DMS 273 (cell line): ENCODE measurements around the gene FRMD1.
A peak's percentile ranks its signal among the peaks of the same experiment; 100 is the strongest.

Source experiments
- DNase-seq: peaks from one replicate; lab custom pipeline; 2025; ENCODE audit not compliant: unreplicated experiment; lab: John Stamatoyannopoulos, UW

The FRMD1 gene

DNA sequence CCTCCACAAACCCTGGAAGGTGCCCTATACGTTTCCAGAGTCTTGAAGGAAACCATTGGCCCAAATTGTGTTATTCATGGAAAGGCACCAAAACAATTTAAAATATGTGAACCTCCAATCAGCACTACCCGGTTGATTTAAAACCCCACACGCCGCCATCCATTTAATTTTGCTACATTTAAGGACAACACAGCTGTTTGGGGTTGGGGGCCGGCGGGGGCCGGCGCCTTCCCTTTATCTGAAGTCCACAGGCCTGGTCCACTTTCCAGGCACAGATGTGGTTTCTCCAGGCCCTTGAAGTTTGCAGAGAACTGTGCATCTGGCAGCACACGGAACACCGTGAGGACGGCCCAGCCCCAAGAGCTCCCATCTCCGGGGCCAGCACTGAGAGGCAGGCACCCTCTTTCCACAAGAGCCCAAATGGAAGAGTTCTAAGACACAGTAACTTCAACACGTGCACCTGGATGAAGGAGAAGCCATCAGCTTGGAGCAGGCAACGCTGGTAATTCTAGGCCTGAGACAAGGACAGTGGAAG is 16.8 kb upstream of the FRMD1 start:
- no peak for DNase-seq

DNA sequence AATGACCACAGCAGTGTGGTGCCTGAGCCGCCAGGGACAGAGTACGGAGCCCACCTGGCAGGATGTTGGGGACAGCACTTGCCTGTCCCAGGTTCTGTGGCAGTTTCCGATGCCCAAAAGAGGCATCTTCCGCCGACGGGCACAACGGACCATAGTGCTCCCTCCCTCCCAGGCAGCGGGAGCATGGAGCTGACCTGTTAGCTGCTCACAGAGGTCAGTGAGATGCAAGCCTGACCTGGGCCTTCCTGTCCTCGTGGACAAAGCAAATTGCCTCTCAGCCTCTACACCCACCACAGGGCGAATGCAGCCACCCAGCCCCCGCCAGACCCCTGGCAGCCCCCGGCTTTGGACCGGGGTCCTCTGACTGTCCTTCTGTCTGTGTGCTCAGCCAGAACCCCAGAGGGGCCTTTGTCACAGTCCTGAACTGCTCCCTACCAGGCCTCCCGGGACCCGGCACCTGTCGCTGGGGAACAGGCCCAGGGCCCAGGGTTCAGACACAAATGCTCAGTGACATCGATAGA is 16.2 kb upstream of the FRMD1 start:
- DNase-seq: no peak

DNA sequence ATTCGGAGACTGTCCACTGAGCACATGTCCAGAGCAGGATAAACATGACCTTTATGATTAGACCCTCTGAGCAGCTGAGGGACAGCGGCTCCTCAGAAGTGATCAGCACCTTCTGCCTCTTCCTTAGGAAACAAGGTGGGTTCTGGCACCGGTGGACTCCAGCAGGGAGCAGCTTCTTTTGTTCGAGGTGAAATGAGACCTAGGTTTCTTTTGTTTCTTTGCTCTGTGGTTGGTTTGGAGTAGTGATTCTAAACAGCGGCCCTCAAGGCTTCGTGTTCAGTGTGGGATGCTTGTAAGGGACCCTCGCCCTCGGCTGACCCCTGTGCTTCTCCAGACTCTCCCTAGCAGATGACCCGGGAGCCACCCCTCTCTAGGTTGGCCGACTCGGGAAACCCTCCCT is 14.6 kb upstream of the FRMD1 start:
- DNase-seq: no peak

DNA sequence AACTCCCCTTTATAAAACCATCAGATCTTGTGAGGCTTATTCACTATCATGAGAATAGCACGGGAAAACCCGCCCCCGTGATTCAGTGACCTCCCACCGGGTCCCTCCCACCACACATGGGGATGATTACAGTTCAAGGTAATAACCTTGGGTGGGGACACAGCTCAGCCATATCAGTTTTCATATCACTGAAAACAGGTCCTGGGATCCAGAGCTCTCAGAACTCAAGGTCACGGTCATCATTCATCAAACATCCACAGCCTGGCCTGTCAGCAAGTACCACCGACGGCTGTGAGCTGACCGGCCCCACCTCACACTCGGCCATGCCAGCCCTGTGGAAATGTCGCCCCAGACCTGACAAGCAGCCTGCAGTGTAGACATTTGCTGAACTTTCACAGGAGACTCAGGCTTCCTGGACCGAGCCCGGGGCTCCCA is 14.1 kb upstream of the FRMD1 start:
- DNase-seq: no peak

DNA sequence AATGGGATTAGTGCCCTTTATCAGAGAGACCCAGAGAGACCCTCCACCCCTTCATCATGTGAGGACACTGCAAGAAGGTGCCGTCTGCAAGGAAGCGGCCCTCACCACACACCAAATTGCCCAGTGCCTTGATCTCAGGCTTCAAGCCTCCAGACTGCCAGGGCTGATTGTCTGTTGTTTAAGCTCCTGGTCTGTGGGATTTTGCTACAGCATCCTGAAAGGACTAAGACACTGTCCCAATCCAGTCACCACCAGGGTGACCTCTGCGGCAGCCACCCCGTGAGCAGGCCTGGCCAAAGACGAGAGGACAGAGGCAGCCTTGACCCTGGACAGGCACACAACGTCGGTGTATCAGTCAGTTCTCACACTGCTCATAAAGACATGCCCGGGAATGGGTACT is 13.5 kb upstream of the FRMD1 start:
- no peak for DNase-seq

DNA sequence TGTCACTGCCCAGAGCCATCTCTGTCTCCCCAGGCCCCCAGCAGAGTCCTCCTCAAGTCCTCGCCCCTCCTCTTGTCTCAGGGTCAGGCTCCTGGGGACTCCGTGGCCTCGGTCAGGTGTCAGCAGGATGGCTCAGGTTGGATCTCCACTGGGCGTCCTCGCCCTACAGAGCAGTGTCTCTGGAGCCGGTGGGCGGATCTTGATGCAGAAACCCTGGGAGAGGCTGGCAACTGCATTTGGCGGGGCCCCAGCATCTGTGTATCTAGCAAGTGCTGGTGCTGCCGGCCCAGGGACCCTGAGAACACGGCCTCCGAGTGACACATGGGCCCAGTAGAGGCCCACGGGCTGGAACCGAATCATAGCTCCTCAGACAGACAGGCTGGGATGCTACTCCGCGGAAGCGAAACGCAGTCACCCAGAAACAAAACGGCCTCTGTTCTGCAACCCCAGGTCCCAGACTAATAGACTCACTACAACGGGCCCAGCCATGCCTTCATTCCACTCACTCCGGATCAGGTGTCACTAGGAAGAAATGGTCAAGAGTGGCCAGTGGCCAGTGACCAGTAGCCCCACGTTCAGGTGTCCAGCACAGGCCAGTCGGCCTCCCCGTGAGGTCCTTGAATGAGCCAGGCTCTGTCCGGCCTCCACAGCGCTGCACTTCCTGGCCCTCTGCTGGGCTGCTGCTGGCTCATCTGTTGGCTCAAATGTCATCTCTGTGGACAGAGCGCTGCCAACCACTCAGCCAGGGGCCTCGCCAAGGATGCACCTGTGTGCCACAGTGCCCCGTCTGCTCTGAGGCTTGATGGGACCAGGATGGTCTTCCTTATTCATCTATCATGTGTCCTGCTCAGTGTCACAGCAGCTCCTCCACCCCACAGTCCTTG is 12.6 kb upstream of the FRMD1 start:
- no peak for DNase-seq

DNA sequence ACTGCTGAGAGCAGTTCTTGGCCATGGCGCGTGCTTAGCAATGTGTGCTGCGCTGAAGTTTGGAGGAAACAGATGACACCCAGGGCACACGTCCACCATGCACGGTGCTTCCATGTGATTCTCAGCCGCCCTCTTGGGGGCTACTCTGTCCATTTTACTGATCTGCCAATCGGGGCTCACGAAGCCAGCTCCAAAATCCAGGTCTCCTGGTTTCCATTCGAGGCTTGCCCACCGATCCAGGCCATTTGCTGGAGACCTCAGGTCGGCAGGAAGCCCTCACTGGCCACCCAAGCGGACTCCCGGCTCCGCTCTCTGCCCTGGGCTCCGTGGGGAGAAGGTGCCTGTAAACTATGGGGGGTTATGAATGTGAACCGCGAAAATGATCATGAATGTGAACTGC is 11.7 kb upstream of the FRMD1 start:
- no peak for DNase-seq

DNA sequence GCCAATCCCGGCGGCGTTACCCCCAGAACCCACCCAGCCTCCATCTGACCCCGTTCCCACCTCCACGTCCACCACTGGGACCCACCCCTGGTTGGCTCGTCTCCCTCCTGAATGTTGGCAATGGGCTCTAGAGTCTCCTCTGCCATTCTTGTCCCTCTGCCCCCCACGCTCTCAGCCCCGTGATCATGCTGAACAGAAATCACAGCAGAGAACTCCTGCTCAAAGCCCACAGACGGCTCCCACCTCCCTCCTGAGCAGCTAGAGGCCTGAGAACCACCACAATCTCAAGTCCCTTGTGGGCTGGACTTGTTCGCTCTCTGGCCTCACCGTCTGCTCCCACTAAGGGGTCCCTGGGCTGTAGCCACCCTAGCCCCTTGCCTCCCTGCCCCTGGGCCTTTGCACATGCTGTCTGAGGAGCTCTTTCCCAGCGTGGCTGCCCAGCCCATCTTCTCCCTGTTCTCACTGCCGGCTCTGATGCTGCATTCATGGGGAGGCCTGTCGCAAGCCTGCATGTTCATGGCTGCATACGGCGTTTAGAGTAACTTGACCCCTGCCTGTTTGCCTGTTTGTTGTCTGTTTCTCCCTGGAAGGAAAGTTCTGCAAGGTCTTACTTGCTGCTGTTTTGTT is 11.2 kb upstream of the FRMD1 start:
- DNase-seq: no peak

DNA sequence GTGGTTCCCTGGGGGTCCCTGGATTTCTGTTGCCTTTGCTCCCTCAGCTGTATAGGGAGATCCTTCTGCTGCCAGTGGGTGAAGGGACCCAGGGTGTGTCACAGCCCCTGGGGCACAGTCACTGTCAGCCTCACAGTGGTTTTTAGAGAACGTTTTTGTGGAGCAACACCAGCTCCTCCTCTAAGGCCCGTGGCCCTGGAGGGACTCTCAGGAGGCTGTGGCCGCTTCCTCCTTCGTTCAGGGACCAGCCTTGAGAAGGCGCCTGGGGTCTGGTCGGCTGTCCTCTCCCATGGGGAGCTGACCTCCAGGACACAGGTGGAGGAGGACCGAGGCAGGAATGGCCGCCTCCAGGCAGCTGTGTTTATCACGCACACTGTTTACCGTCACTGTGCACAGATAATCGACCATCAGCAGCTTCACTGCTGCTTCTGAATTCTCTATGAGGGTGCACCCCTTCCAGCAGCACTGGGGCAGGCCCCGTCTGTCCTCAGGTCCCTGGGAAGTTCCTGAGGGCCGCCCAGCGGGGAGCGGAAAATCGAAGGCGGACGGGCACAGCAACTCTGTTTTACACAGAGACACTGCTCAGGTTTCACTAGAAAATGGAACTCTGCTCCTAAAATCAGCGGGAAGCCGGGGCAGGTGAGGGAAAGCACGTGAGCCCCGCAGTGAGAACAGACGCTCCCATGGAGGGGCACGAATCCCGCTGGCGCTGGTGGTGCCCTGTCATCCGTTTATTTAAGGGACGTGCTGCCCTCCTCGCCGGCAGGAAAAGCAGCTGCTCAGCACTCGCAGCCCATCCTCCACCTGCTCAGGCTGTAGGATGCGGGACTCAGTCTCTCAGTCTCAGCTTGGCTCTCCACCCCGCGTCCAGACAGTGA is 10.4 kb upstream of the FRMD1 start:
- no peak for DNase-seq

DNA sequence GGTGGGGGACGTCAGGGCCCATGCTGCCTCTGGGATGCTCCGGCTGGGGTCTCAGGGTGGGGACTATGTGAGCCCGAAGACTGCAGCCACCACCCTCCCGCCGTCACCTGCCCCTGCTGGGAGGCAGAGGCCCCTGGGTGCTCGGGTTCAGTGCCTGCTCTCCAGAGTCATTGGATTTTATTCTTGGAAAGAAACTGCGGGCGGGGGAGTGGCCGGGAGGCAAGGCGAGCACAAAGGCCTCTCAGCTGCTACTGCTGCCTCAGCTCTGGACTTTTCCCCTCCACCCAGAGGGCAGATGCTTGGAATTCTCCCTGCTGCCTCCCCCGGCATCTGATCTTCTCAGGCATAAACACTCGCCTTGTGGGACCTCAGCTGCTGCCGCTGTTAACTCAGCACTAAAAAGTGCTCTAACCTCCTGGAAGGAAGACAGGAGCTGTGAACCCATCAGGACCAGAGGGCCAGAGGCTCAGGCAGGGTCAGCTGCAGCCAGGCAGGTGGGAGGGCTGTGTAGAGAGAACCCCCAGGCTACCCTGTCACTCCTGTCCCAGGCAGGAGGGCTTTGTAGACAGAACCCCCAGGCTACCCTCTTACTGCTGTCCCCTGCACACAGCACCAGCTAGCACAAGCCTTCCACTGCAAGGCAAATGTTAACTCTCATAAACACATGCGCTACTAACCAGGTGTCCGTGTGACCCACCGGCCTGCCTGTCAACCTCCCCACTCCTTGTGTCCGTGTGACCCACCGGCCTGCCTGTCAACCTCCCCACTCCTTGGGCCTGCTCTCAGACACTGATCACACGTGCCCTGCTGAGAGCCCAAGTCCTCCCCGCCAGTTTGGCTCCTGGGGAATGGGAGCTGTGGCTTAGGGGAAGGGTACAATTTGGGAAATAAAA is 9.4 kb upstream of the FRMD1 start:
- DNase-seq: peak; percentile 23

DNA sequence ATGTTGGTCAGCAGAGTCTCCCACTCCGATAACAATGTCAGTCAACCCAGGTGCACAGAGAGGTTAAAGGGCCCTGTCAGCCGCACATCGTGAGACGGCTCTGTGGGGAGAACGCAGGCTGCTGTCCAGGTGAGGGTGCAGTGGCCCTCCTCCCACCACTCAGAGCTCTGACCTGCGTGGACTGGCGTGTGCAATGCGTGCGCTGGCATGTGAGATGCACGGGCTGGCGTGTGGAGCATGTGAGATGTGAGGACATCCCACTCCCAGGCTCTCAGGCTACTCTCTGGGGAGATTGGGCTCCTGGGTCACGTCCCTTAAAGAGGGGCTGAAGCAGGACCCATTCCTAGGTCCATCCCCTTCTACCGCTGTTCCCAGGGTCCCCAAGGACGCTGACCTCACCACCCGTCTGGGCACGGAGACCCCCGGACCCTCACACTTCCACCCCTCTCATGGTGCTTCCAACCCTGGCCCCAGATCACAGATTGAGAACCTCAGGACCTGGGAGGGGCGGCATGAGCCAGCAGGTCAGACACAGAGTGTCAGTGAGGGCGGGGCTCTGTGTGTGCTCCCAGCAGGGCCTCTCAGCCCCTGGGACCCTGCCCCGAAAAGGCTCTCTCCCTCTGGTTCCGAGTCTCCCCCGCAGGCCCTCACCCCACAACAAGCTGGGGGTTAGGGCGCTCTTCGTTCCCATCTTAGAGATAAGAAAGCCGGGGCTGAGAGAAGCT is 8.6 kb upstream of the FRMD1 start:
- no peak for DNase-seq

DNA sequence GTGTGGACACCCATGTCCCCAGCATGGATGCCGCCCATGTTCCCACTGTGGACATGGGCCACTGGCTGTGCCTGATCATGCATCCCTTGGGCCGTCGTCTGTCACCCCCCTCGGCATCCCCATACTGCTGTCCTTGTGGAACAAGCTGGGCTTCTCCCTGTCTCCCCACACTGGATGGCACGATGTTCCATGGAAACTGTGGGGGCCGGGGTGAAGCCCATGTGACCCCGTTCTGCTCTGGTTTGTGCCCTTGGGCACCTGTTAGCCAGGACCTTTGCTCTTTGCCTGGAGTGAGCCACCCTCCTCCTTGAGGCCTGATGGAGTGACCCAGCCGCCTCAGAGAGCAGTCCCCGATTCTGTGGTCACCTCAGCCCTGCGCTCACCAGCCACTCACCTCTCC is 7.6 kb upstream of the FRMD1 start:
- DNase-seq: no peak

DNA sequence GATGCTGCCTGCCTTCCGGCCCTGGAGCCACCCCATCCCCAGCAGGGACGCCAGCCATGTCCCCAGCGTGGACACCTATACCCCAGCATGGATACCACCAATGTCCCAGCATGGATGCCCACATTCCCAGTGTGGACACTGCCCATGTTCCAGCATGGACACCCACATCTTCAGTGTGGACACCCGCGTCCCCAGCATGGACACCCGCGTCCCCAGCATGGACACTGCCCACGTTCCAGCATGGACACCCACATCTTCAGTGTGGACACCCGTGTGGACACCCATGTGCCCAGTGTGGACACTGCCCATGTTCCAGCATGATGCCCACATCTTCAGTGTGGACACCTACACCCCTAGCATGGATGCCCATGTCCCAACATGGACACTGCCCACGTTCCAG is 7.1 kb upstream of the FRMD1 start:
- DNase-seq: no peak

DNA sequence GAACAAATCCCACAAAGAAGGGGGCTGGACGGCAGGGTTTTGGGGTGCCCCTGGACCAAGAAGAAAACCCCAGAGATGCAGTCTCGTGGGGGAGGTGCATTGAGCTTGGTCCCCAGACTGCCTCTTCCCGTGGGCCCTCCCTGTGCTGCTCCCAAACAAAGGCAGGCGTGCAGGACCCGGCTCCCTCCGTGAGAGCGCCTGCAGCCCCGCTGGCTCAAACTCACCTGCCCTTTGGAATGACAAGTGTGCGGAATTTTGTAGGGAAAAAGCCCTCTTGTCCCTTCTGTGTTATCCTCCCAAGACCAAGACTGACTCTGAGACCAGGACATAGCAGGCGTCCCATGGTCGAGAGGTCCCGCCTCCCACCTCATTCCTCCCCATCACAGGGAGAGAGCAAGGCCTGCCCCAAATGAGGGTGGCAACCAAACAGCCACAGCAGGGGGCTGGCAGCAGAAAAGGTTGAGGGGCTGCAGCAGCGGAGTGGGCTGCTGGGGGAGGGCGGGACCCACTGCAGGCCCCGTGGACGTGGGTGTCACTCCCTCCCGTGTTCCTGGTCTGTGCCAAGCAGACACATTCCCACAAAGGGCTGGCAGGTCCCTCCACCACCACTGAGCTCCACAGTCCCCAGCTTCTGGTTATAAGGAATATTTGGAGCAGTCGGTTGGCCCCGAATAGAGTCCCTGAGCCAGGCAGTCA is 5.6 kb upstream of the FRMD1 start:
- DNase-seq: no peak

DNA sequence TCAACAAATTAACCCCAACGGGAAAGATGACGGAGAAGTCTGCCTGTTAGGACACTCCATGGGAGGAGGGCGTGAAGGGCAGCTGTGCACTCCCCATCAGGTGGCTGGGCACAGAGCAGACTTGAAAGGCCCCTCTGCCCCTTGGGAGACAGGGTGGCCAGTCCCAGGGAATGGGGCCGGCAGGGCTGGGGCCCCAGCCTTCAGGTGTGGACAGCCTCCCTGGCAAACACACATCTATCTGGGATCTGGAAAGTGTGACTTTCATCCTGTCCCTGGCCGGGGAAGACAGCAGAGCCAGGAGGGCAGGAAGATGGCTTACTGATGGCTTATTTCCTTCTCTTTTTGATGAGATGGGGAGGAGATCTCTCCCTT is 4.5 kb upstream of the FRMD1 start:
- no peak for DNase-seq

DNA sequence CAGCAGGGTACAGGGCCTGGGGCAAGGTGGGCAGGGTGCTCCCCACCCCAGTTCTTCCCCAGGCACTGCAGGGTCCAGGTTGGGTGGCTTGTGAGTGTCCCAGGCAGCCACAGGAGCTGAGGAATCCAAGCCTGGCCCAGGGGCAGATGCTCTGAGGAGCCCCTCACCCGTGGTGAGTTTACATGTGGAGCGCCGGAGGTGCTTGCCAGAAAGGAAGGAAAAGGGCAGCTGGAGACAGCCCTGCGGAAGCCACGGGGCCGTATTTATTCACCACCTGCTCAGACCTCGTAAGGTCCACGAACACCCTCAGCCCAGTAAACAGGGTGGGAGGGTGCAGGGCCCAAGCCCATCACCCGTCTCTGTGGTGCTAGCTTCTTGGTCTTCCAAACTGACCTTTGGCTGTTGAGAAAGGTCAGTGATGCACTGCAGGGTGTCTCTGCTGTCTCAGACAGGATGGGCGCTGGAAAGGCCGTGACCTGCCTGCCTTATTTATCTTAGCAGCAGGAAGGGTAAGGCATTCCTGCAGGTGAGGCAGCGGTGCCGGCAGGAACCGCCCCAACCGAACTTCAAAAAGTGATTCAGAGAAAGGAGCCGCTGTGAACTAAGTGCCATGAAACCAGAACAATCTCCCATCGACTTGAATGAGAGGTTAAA is 4.0 kb upstream of the FRMD1 start:
- DNase-seq: no peak

DNA sequence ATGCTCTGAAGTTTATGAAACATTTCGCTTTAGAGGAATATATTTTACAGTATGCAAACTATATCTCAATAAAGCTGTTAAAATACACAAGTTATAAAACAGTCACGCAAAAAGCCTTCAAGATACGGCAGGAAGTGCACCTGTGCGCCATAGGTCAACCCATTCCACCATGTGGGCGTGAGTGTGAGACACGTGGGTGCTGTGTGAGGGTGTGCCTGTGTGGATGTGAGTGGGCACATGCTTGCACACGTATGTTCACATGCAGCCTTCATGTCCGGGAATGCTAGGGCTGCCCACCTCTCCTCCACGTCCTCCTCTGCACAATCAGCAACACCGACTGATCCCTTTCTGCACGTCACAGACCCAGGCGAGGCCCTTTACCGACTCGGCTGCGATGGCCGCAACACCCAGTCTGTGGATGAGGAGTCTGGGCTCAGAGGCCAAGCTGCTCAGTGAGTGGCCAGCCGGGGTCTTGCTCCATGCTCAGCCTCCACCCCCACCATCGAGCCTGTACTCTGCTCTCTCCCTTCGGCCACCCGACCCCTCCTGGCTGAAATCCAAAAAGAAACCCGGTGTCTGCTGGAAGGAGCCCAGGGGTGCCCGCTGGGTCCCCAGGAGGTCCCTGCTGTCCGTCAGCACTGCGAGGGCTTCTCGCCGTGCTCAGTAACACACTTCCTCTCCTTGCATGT is 3.0 kb upstream of the FRMD1 start:
- no peak for DNase-seq
